HL-60/S4 treated with retinoic acid at 250 ng/mL for 4 days and 3 days (cell line): ENCODE data around the gene TXNDC17.
"Not testable (repeated sequence)": the region's sequence is repeated elsewhere in the genome, so short reads cannot be mapped to it uniquely, and the experiment has no call there.

Experiments
- in situ Hi-C: fragments of 300-500 bp; cut with MboI; formaldehyde crosslinking; loops from 2 replicates; pipeline ENCODE4 v1.7.0; 2022; ENCODE audit warnings: low sequenced_read_pairs

TXNDC17 gene

GRCh38 chr17:6640536-6641246, at the start of gene TXNDC17, which contains the start of gene KIAA0753:
Gene TXNDC17, plus strand, starts transcription at chr17:6641060. Its CDS starts 23 bp downstream, at chr17:6641083.
Gene KIAA0753, minus strand, starts transcription at chr17:6640711. Its CDS starts 5,608 bp downstream, at chr17:6635103.
- in situ Hi-C loops, result no loop called here

GRCh38 chr17:6591599-6592158, 49.2 kb upstream of the TXNDC17 start:
- in situ Hi-C loops, result no loop called here

- in situ Hi-C loops, result no loop called here
Observed at GRCh38 chr17:6592173-6592572, 48.7 kb upstream of the TXNDC17 start.

GRCh38 chr17:6593371-6593770, 47.5 kb upstream of the TXNDC17 start:
- in situ Hi-C loops, result not testable (repeated sequence)

- in situ Hi-C loops, result no loop called here
Observed at GRCh38 chr17:6596081-6596480, 44.8 kb upstream of the TXNDC17 start.

- in situ Hi-C loops, result no loop called here
Observed at GRCh38 chr17:6596511-6596910, 44.3 kb upstream of the TXNDC17 start.

GRCh38 chr17:6596941-6597340, 43.9 kb upstream of the TXNDC17 start:
- in situ Hi-C loops, result no loop called here

- in situ Hi-C loops, result no loop called here
Observed at GRCh38 chr17:6597727-6598126, 43.1 kb upstream of the TXNDC17 start.

- in situ Hi-C loops, result no loop called here
Observed at GRCh38 chr17:6599364-6599763, 41.5 kb upstream of the TXNDC17 start.

GRCh38 chr17:6602141-6602540, 38.7 kb upstream of the TXNDC17 start:
- in situ Hi-C loops, result no loop called here

- in situ Hi-C loops, result no loop called here
Observed at GRCh38 chr17:6603744-6604325, 37.0 kb upstream of the TXNDC17 start.

GRCh38 chr17:6605142-6605541, 35.7 kb upstream of the TXNDC17 start:
- in situ Hi-C loops, result no loop called here

- in situ Hi-C loops, result no loop called here
Observed at GRCh38 chr17:6608321-6608720, 32.5 kb upstream of the TXNDC17 start.

- in situ Hi-C loops, result no loop called here
Observed at GRCh38 chr17:6610011-6610410, 30.8 kb upstream of the TXNDC17 start.

- in situ Hi-C loops, result no loop called here
Observed at GRCh38 chr17:6611231-6611630, 29.6 kb upstream of the TXNDC17 start.

GRCh38 chr17:6623941-6624340, 16.9 kb upstream of the TXNDC17 start:
- in situ Hi-C loops, result no loop called here

GRCh38 chr17:6626616-6627015, 14.2 kb upstream of the TXNDC17 start:
- in situ Hi-C loops, result no loop called here

- in situ Hi-C loops, result no loop called here
Observed at GRCh38 chr17:6627019-6627418, 13.8 kb upstream of the TXNDC17 start.

- in situ Hi-C loops, result no loop called here
Observed at GRCh38 chr17:6630390-6630789, 10.5 kb upstream of the TXNDC17 start.

- in situ Hi-C loops, result no loop called here
Observed at GRCh38 chr17:6632530-6632929, 8.3 kb upstream of the TXNDC17 start.

- in situ Hi-C loops, result no loop called here
Observed at GRCh38 chr17:6633263-6633662, 7.6 kb upstream of the TXNDC17 start.

GRCh38 chr17:6636105-6636504, 4.8 kb upstream of the TXNDC17 start:
- in situ Hi-C loops, result no loop called here
